K562 (cell line): Measurements from ENCODE around the gene KSR2. TPM values are rescaled to one million over a fixed set of nuclear protein-coding genes. Genes with fewer than 3 reads are reported as not detected.
A peak's percentile ranks its signal among the peaks of the same experiment; 100 is the strongest.

ENCODE experiments used
- ATAC-seq: fragments of 200-7000 bp; cut with Tn5 transposase; 3 replicates; pipeline ENCODE4 v1.9.1; 2020; ENCODE audit warnings: moderate library complexity
- BruUV-seq: library from RNA; stranded (reverse); fragments of 400-500 nt; replicated peaks from 2 replicates; lab custom pipeline; 2021; lab: Mats Ljungman, UMichigan
- CTCF ChIA-PET: fragments of 300-600 bp; formaldehyde crosslinking; extraction: SDS; loops from one replicate; lab custom pipeline; 2021; ENCODE audit warnings: low intra/inter-chr PET ratio; lab: Yijun Ruan, JAX
- POLR2A ChIA-PET: fragments of 300-600, 350-650 bp; sonication (Branson Sonifier 250); formaldehyde crosslinking; extraction: SDS; loops from one replicate; lab custom pipeline; 2021; ENCODE audit warnings: antibody characterized with exemption, inconsistent platforms; lab: Yijun Ruan, JAX
- DNase-seq, 4 experiments: peaks; one replicate each; pipeline versions ENCODE4 v3.0.0 to v3.0.0-alpha.2; 2011 to 2018; ENCODE audit warnings: low spot score in 3 of 4, mixed read lengths in 3 of 4; ENCODE audit errors: extremely low read depth in 1 of 4
- FAIRE-seq: peaks from 2 replicates; lab custom pipeline; 2011; peaks lifted over from hg19 to GRCh38; lab: Jason Lieb, UNC
- H2AFZ ChIP-seq: 2 replicates; pipeline ENCODE4 v1.6.0; 2011; ENCODE audit warnings: low read depth, low read length, control low read depth, inconsistent platforms
- H3K27ac ChIP-seq: fragments of 200-600 bp; 3 replicates; pipeline ENCODE4 v1.8.0; 2011; ENCODE audit warnings: low read depth, mild to moderate bottlenecking, control low read depth, inconsistent platforms, low read length, moderate library complexity, mixed read lengths; ENCODE audit errors: extremely low read depth
- H3K27me3 ChIP-seq, 2 experiments: fragments of 300-600 bp in 1 of 2; 2 replicates in 1 of 2; 3 replicates in 1 of 2; pipeline versions ENCODE4 v1.6.0 to v1.8.0; 2011; ENCODE audit warnings: inconsistent platforms in 2 of 2, low read length in 2 of 2, mild to moderate bottlenecking in 1 of 2, mixed read lengths in 1 of 2, moderate library complexity in 1 of 2; ENCODE audit not compliant: control insufficient read depth in 2 of 2, insufficient read depth in 2 of 2
- H3K36me3 ChIP-seq: fragments of 300-600 bp; 3 replicates; pipeline ENCODE4 v1.8.0; 2011; ENCODE audit warnings: mild to moderate bottlenecking, low read length, inconsistent platforms; ENCODE audit not compliant: control insufficient read depth, insufficient read depth
- H3K4me1 ChIP-seq, 2 experiments: fragments of 200-600 bp in 1 of 2; replicated peaks in 1 of 2; 2 replicates in 1 of 2; 3 replicates in 1 of 2; pipeline versions ENCODE4 v1.5.1 to v1.8.0; 2011; ENCODE audit warnings: inconsistent platforms in 2 of 2, low read length in 2 of 2, mild to moderate bottlenecking in 1 of 2, mixed read lengths in 1 of 2, moderate library complexity in 1 of 2; ENCODE audit not compliant: control insufficient read depth in 2 of 2, insufficient read depth in 2 of 2
- H3K4me2 ChIP-seq: 2 replicates; pipeline ENCODE4 v1.6.1; 2011; ENCODE audit warnings: low read length, control low read depth, inconsistent platforms, mixed read lengths; ENCODE audit not compliant: insufficient read depth
- H3K4me3 ChIP-seq: fragments of 200-600 bp; sonication (generic), shearing (Covaris generic); 2 replicates; pipeline ENCODE4 v1.5.1; 2016; ENCODE audit warnings: control low read depth, inconsistent platforms
- H3K79me2 ChIP-seq: fragments of 200-600 bp; 3 replicates; pipeline ENCODE4 v1.8.0; 2011; ENCODE audit warnings: low read length, inconsistent platforms; ENCODE audit not compliant: control insufficient read depth, insufficient read depth
- H3K9ac ChIP-seq, 2 experiments: 2 replicates each; pipeline versions ENCODE4 v1.6.0 to v1.6.1; 2011; ENCODE audit warnings: low read depth in 2 of 2, low read length in 2 of 2, control low read depth in 1 of 2, inconsistent platforms in 1 of 2, mild to moderate bottlenecking in 1 of 2, mixed read lengths in 1 of 2; ENCODE audit not compliant: insufficient read depth in 1 of 2
- H3K9me1 ChIP-seq: one replicate; pipeline ENCODE4 v1.6.0; 2011; ENCODE audit warnings: inconsistent platforms, mild to moderate bottlenecking, low read length, moderate library complexity; ENCODE audit not compliant: control insufficient read depth, insufficient read depth
- H3K9me3 ChIP-seq: replicated peaks from 2 replicates; pipeline ENCODE4 v1.5.1; 2011; ENCODE audit warnings: low read depth, low read length, inconsistent platforms; ENCODE audit not compliant: control insufficient read depth, insufficient read depth
- H4K20me1 ChIP-seq: replicated peaks from 2 replicates; pipeline ENCODE4 v1.6.1; 2011; ENCODE audit warnings: low read length, inconsistent platforms, mixed read lengths; ENCODE audit not compliant: control insufficient read depth, insufficient read depth
- TCF7 ChIP-seq: sonication (generic); IDR thresholded peaks from 2 replicates; pipeline ENCODE4 v1.6.1; 2016; ENCODE audit warnings: antibody characterized with exemption, borderline replicate concordance
- WGBS: fragments of 100-300 bp; shearing (Covaris generic); methylation state at CpG from one replicate; pipeline ENCODE4 v1.1.6; 2016; ENCODE audit warnings: low coverage, mixed read lengths; ENCODE audit not compliant: insufficient coverage; ENCODE audit errors: missing lambda C conversion rate; 5-methylcytosine and 5-hydroxymethylcytosine counted together
- in situ Hi-C: fragments of 300-500 bp; cut with MboI; formaldehyde crosslinking; loops from 4 replicates; pipeline ENCODE4 v1.15.0; 2018; ENCODE audit warnings: inconsistent platforms, mixed read lengths
- intact Hi-C: fragments of 100-400 bp; cut with micrococcal nuclease; formaldehyde crosslinking; loops from 2 replicates; pipeline ENCODE4 v1.14.2; 2022
- polyA plus RNA-seq, 8 experiments: library from polyadenylated mRNA; depleted of rRNA in 4 of 8; stranded (reverse) in 5 of 8; unstranded in 3 of 8; fragments of >200 nt; fragmentation: Nextera tagmentation in 2 of 8; fragmentation: Illumina TruSeq in 1 of 8; extraction: Ambion mirVana in 2 of 8; extraction: Trizol in 1 of 8; gene quantifications; 2 replicates each; pipeline versions ENCODE4 v1.2.1 to v1.2.3, GENCODE V29; 2011 to 2014; ENCODE audit warnings: inconsistent platforms in 1 of 8, missing spikeins in 1 of 8
- total RNA-seq, 7 experiments: library from RNA; depleted of rRNA in 6 of 7; stranded (reverse); fragments of >200 nt in 6 of 7; fragmentation: Illumina TruSeq in 2 of 7; extraction: Trizol in 2 of 7; gene quantifications; 2 replicates each; pipeline versions ENCODE4 v1.2.1 to v1.2.3, GENCODE V29; 2011 to 2021; ENCODE audit warnings: low replicate concordance in 1 of 7
- TF ChIP-seq, protein P1 (sequence below), 2 experiments: fragments of 450-650 bp; formaldehyde crosslinking in 1 of 2; IDR thresholded peaks; 2 replicates each; pipeline versions ENCODE4 v1.4.0 to v1.6.1; 2014 to 2020; ENCODE audit warnings: mild to moderate bottlenecking in 2 of 2, borderline replicate concordance in 1 of 2, low read depth in 1 of 2

The KSR2 gene
- total and polyA plus RNA-seq, 9 of the 15 experiments (the other 6 are each of a cell fraction or from before 2014, with no cell fraction given) = not detected

DNA sequence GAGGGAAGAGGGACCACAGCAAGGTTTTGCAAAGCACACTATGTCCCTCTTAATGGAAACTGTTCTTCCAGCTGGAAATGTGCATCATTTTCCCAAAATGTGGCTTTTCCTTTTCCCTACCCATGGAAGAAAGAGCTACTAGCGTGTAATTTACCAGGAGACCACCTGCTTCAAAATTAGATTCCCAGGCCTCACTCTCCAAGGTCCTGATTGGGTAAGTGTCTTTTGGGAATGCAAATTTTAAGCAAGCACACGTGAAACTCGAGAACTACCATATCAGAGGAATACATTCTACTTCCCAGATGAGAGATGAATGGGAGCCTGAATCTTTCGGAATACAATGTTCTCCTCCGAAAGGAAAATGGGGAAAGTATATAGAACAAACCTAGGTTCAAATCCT lies 405.8 kb downstream of the KSR2 start:
- intact Hi-C loops (no loop called here), in situ Hi-C loops (no loop called here)
- FAIRE-seq = no peak
- 0% methylated on average over 5 of the region's 5 CpGs for WGBS
- DNase-seq = no peak
- no peak for ATAC-seq
- H3K27me3 ChIP-seq = no peaks in the 10 kb centered on the region; a peak in 1 of 5 replicates
- no peaks in the 10 kb centered on the region for H3K9me3 ChIP-seq
- no peak overlapping the region for H3K27ac ChIP-seq
- TF ChIP-seq, protein P1, sequence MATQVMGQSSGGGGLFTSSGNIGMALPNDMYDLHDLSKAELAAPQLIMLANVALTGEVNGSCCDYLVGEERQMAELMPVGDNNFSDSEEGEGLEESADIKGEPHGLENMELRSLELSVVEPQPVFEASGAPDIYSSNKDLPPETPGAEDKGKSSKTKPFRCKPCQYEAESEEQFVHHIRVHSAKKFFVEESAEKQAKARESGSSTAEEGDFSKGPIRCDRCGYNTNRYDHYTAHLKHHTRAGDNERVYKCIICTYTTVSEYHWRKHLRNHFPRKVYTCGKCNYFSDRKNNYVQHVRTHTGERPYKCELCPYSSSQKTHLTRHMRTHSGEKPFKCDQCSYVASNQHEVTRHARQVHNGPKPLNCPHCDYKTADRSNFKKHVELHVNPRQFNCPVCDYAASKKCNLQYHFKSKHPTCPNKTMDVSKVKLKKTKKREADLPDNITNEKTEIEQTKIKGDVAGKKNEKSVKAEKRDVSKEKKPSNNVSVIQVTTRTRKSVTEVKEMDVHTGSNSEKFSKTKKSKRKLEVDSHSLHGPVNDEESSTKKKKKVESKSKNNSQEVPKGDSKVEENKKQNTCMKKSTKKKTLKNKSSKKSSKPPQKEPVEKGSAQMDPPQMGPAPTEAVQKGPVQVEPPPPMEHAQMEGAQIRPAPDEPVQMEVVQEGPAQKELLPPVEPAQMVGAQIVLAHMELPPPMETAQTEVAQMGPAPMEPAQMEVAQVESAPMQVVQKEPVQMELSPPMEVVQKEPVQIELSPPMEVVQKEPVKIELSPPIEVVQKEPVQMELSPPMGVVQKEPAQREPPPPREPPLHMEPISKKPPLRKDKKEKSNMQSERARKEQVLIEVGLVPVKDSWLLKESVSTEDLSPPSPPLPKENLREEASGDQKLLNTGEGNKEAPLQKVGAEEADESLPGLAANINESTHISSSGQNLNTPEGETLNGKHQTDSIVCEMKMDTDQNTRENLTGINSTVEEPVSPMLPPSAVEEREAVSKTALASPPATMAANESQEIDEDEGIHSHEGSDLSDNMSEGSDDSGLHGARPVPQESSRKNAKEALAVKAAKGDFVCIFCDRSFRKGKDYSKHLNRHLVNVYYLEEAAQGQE (IDR thresholded peaks at IDR 0.05; ENCODE audit: borderline replicate concordance) = 0 out of 2 replicates have a peak, but pooled peaks have one; percentile 23
- TF ChIP-seq, protein P1 (CRISPR knock-in tag; IDR thresholded peaks at IDR 0.05; ENCODE audit: low read depth) = no peak
- no peak for TF ChIP-seq TCF7
- no peak overlapping the region for H3K4me2 ChIP-seq
- BruUV-seq = no TSS peak
- POLR2A ChIA-PET = interaction anchor here (0.6 kb wide), 1 partner anchor 142 kb away, joined by 3 read pairs; no protein-coding TSS in a partner anchor
- H3K4me1 ChIP-seq = no peaks in the 10 kb centered on the region
- H3K36me3 ChIP-seq = no peaks in the 10 kb centered on the region
- H2AFZ ChIP-seq = no peak overlapping the region
- CTCF ChIA-PET = no interaction called here
- no peaks in the 10 kb centered on the region for H4K20me1 ChIP-seq
- H3K79me2 ChIP-seq = no peaks in the 10 kb centered on the region
- no peaks in the 10 kb centered on the region for H3K9me1 ChIP-seq
- H3K4me3 ChIP-seq = no peak overlapping the region
- no peak overlapping the region for H3K9ac ChIP-seq
